ENCODE data around the gene DDX1. TPM values are rescaled to one million over a fixed set of nuclear protein-coding genes. Genes with fewer than 3 reads are reported as not detected.
A peak's percentile ranks its signal among the peaks of the same experiment; 100 is the strongest.

DDX1 gene
- total and polyA plus RNA-seq, 11 donors = 97.7 to 193 (median 136) TPM

DNA sequence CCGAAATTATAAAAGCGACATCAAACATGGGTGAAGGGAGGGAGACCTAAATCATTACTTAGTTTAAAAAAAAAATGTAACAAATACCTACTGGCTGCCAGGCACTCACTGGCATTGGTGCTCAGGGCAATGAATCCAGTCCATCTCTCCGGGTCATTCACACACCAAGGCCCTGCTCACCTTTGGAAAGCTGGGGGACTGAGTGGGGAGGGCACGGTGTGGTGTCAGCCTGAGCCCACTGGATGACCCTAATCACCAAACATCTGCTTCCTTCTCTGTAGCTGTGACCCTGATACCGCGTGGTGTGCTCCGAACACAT is 336 bp upstream of the DDX1 start:
- no peaks in the 10 kb centered on the region for H3K27me3 ChIP-seq
- 24 to 46% (median 26%) methylated on average over 4 to 7 of the region's 7 CpGs for WGBS, 4 donors
- DNase-seq (no peak), ATAC-seq (no peak)
- peaks cover 0 to 19% (median 14%) of the 10 kb centered on the region in 9 donors for H3K36me3 ChIP-seq
- H3K9me3 ChIP-seq = no peaks in the 10 kb centered on the region
- H3K4me3 ChIP-seq = peak overlapping the region; percentile 70 to 96 (median 86)
- no peak for TF ChIP-seq POLR2A (IDR thresholded peaks at IDR 0.05)
- TF ChIP-seq, protein P1, sequence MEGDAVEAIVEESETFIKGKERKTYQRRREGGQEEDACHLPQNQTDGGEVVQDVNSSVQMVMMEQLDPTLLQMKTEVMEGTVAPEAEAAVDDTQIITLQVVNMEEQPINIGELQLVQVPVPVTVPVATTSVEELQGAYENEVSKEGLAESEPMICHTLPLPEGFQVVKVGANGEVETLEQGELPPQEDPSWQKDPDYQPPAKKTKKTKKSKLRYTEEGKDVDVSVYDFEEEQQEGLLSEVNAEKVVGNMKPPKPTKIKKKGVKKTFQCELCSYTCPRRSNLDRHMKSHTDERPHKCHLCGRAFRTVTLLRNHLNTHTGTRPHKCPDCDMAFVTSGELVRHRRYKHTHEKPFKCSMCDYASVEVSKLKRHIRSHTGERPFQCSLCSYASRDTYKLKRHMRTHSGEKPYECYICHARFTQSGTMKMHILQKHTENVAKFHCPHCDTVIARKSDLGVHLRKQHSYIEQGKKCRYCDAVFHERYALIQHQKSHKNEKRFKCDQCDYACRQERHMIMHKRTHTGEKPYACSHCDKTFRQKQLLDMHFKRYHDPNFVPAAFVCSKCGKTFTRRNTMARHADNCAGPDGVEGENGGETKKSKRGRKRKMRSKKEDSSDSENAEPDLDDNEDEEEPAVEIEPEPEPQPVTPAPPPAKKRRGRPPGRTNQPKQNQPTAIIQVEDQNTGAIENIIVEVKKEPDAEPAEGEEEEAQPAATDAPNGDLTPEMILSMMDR (IDR thresholded peaks at IDR 0.05) = no peak
- H3K27ac ChIP-seq = peak overlapping the region; percentile 83 to 97 (median 95)
- peaks cover 0 to 35% (median 29%) of the 10 kb centered on the region in 12 donors for H3K4me1 ChIP-seq
- intact Hi-C loops (cut with DNase I) = loop anchor here in 3 of 10 donors (1.0 to 2.0 kb wide), 2 partner anchors 30 to 31 kb away; partner anchors contain the start of gene NBAS (in 3 of the 3)

DNA sequence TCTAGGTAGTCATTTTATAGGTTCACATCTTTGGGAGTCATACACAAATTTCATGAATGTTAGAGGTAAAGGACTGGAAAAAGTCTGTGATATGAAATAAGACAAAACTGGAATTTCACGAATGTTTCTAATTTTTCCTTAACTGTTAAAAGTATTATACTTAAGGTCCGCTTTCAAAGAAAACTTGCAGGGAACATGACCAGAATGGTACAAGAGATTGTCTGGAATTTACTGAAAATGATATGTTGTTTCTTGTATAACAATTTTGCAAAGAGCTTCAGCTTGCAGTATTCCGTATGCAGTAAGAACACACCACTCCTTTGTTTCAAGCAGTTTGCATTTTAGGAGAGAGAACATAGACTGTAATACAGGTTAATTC is 1.6 kb downstream of the DDX1 start:
- Histone ChIP-seq H3K9me3 (no peaks in the 10 kb centered on the region), H3K4me3 (peak overlapping the region in 7 of 12 donors; percentile 75 to 96 (median 88)), H3K36me3 (peaks cover 0 to 38% (median 34%) of the 10 kb centered on the region in 9 donors), H3K27me3 (no peaks in the 10 kb centered on the region), H3K4me1 (peaks cover 0 to 35% (median 29%) of the 10 kb centered on the region in 12 donors), H3K27ac (peak overlapping the region in 4 of 12 donors; percentile 93 to 96 (median 94))
- whole genome bisulfite sequencing, 4 donors = 61 to 79% (median 75%) methylated on average over 3 of the region's 3 CpGs
- no peak for ATAC-seq
- TF ChIP-seq, protein P1 (IDR thresholded peaks at IDR 0.05) = no peak
- no peak for TF ChIP-seq POLR2A (IDR thresholded peaks at IDR 0.05)
- DNase-seq = no peak
- intact Hi-C loops (cut with DNase I) = no loop called here

DNA sequence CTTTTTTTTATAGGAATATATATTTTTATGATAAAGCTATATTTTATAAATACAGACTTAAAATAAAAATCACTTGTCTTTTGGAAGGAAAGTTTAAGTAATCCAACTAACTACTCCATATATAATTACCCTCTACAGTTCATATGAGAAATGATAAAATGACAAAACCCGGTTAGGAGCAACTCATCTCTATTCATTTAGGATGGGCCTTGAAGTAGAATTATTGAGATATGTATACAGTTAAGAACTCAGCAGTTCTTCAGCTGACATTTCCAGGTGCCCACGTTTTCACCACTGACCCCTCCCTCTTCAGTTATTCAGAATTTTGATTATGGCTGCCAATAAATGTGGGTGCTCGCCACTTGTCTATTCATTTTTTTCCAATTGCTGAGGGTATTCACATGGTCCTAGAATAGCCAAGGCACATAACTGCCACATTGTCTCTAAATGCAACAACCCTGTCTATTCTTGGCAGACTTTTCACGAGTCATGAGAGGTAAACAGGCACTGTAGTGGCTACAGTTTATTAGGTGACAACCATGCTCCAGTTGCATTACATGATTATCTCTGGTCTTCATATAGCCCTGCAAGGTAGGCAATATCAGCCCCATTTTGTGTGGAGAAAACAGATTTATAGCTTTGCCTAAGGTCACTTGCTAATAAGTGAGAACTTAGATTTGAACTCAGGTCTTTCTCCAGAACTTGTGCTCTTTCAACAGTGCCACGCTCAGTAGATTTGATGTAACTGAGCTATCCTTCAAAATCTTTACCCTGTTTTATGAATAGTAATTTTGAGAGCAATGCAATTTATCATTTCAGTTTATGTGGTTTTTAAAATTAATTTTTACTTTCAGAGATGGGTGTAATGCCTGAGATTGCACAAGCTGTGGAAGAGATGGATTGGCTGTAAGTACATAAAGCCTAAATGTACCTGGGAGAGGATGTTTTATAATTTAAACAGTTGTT is 2.9 kb downstream of the DDX1 start:
- Histone ChIP-seq H3K27ac (peak overlapping the region in 7 of 12 donors; percentile 2 to 62 (median 32)), H3K27me3 (no peaks in the 10 kb centered on the region), H3K4me3 (peak overlapping the region in 1 of 12 donors; percentile 82), H3K9me3 (no peaks in the 10 kb centered on the region), H3K36me3 (peaks cover 0 to 51% (median 46%) of the 10 kb centered on the region in 9 donors), H3K4me1 (peaks cover 0 to 35% (median 29%) of the 10 kb centered on the region in 12 donors)
- DNase-seq (no peak), ATAC-seq (peak; percentile 23 to 53 (median 48))
- WGBS, 4 donors = 46 to 57% (median 47%) methylated on average over 5 of the region's 5 CpGs
- TF ChIP-seq, protein P1 (IDR thresholded peaks at IDR 0.05) = no peak
- TF ChIP-seq POLR2A (IDR thresholded peaks at IDR 0.05) = no peak
- intact Hi-C loops (cut with DNase I) = no loop called here

DNA sequence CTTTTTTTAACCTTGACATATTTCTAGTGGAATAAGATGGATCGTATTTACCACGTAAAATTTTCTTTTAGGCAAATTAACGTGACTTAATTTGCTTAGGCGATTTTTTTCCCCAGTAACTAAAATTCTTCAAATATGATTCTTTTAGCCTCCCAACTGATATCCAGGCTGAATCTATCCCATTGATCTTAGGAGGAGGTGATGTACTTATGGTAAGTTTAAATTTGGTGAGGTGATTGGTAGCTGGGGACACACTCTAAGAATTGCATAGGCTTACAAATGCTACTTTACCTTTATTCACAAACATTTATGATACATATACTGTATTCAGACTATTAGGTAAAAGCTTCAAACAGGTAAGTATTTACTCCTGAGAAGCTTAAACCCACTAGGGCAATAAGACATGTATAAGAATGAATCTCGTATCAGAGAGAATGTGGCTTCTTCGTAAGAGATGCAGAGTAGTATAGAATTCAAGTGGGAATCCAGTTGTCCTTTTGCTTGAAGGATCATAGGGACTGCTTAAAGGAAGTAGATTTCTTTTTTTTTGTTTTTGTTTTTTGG is 3.8 kb downstream of the DDX1 start:
- intact Hi-C loops (cut with DNase I) = no loop called here
- TF ChIP-seq, protein P1 (IDR thresholded peaks at IDR 0.05) = no peak
- TF ChIP-seq POLR2A (IDR thresholded peaks at IDR 0.05) = no peak
- peaks cover 0 to 60% (median 55%) of the 10 kb centered on the region in 9 donors for H3K36me3 ChIP-seq
- H3K4me1 ChIP-seq = peaks cover 0 to 35% (median 29%) of the 10 kb centered on the region in 12 donors
- ATAC-seq (no peak), DNase-seq (no peak)
- no peaks in the 10 kb centered on the region for H3K27me3 ChIP-seq
- WGBS, 4 donors = 94 to 97% (median 95%) methylated on average over 6 of the region's 6 CpGs
- H3K27ac ChIP-seq = peak overlapping the region in 1 of 12 donors; percentile 32
- H3K9me3 ChIP-seq = no peaks in the 10 kb centered on the region
- H3K4me3 ChIP-seq = no peak overlapping the region

Data from heart left ventricle (tissue), 16 donors.